ENCODE data around the gene KCND1. TPM values are rescaled to one million over a fixed set of nuclear protein-coding genes. Genes with fewer than 3 reads are reported as not detected.

KCND1 gene
- total RNA-seq, 1 donor = 0.36 TPM

GRCh38 chrX:48945517-48946348 lies 25.9 kb downstream of the KCND1 start:
- peak; percentile 94 for DNase-seq (ENCODE audit: insufficient read length, low spot score, missing footprints)
- peak; percentile 93 for TF ChIP-seq CTCF (IDR thresholded peaks at IDR 0.05; ENCODE audit: extremely low read depth, low read depth, low read length)
- Histone ChIP-seq H3K36me3 (ENCODE audit: insufficient read depth, low read length) (peaks cover 13% of the 10 kb centered on the region), H4K20me1 (ENCODE audit: insufficient read depth, low read length) (peaks cover 21% of the 10 kb centered on the region), H3K27ac (ENCODE audit: low read depth, low read length) (no peak overlapping the region), H2AFZ (ENCODE audit: low read length) (no peak overlapping the region), H3K4me3 (ENCODE audit: insufficient read depth, low read length) (no peak overlapping the region), H3K9me3 (ENCODE audit: low read depth, low read length) (no peaks in the 10 kb centered on the region), H3K4me1 (ENCODE audit: insufficient read depth, low read length) (no peaks in the 10 kb centered on the region), H3K79me2 (ENCODE audit: insufficient read depth, low read length) (peaks cover 75% of the 10 kb centered on the region), H3K4me2 (ENCODE audit: insufficient read depth, low read length) (no peak overlapping the region), H3K27me3 (ENCODE audit: insufficient read depth, low read length) (no peaks in the 10 kb centered on the region)

- Histone ChIP-seq H3K27ac (ENCODE audit: low read depth, low read length) (no peak overlapping the region), H3K9me3 (ENCODE audit: low read depth, low read length) (no peaks in the 10 kb centered on the region), H3K36me3 (ENCODE audit: insufficient read depth, low read length) (peaks cover 25% of the 10 kb centered on the region), H3K79me2 (ENCODE audit: insufficient read depth, low read length) (peaks cover 81% of the 10 kb centered on the region), H3K4me1 (ENCODE audit: insufficient read depth, low read length) (peaks cover 3% of the 10 kb centered on the region), H4K20me1 (ENCODE audit: insufficient read depth, low read length) (peaks cover 36% of the 10 kb centered on the region), H3K4me2 (ENCODE audit: insufficient read depth, low read length) (no peak overlapping the region), H3K27me3 (ENCODE audit: insufficient read depth, low read length) (no peaks in the 10 kb centered on the region), H3K4me3 (ENCODE audit: insufficient read depth, low read length) (no peak overlapping the region), H2AFZ (ENCODE audit: low read length) (no peak overlapping the region)
- TF ChIP-seq CTCF (IDR thresholded peaks at IDR 0.05; ENCODE audit: extremely low read depth, low read depth, low read length) = no peak
- DNase-seq (ENCODE audit: insufficient read length, low spot score, missing footprints) = no peak
These were observed 28.7 kb downstream of the KCND1 start for GRCh38 chrX:48942895-48943294.

DNA sequence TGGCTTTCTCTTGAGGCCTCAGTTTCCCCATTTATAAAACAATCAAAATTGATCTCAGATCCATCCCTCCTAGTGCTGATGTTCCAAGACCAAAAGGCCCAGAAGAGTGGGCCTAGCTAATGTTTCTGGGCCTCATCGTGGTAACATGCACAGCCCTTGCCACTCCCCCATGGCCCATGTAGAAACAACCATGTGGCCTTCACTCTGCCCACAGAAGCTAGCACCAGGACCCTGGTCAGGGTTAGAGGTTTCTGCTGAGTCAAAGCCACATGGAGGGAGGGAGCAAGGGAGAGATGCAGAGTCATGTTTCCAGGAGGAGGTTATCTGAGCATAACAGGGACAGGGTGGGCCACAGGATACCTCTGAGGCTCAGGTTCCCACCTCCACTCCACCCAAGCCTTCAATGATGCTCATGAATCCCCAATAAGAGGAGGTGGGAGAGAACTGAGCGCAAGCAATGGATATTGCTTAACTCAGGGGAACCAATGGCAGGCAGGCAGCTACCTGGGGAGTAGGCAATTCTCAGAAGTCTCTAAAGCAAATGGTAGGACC lies 31.2 kb downstream of the KCND1 start:
- Histone ChIP-seq H3K4me3 (ENCODE audit: insufficient read depth, low read length) (no peak overlapping the region), H3K9me3 (ENCODE audit: low read depth, low read length) (no peaks in the 10 kb centered on the region), H3K27me3 (ENCODE audit: insufficient read depth, low read length) (no peaks in the 10 kb centered on the region), H3K27ac (ENCODE audit: low read depth, low read length) (no peak overlapping the region), H2AFZ (ENCODE audit: low read length) (no peak overlapping the region), H3K79me2 (ENCODE audit: insufficient read depth, low read length) (peaks cover 79% of the 10 kb centered on the region), H3K4me2 (ENCODE audit: insufficient read depth, low read length) (no peak overlapping the region), H3K36me3 (ENCODE audit: insufficient read depth, low read length) (peaks cover 25% of the 10 kb centered on the region), H4K20me1 (ENCODE audit: insufficient read depth, low read length) (peaks cover 34% of the 10 kb centered on the region), H3K4me1 (ENCODE audit: insufficient read depth, low read length) (peaks cover 7% of the 10 kb centered on the region)
- peak; percentile 72 for DNase-seq (ENCODE audit: insufficient read length, low spot score, missing footprints)
- TF ChIP-seq CTCF (IDR thresholded peaks at IDR 0.05; ENCODE audit: extremely low read depth, low read depth, low read length) = no peak

- Histone ChIP-seq H3K9me3 (ENCODE audit: low read depth, low read length) (no peaks in the 10 kb centered on the region), H3K36me3 (ENCODE audit: insufficient read depth, low read length) (peaks cover 31% of the 10 kb centered on the region), H3K4me1 (ENCODE audit: insufficient read depth, low read length) (peaks cover 7% of the 10 kb centered on the region), H3K27ac (ENCODE audit: low read depth, low read length) (peak overlapping the region; percentile 20), H3K4me3 (ENCODE audit: insufficient read depth, low read length) (no peak overlapping the region), H3K4me2 (ENCODE audit: insufficient read depth, low read length) (no peak overlapping the region), H4K20me1 (ENCODE audit: insufficient read depth, low read length) (peaks cover 34% of the 10 kb centered on the region), H2AFZ (ENCODE audit: low read length) (no peak overlapping the region), H3K27me3 (ENCODE audit: insufficient read depth, low read length) (no peaks in the 10 kb centered on the region), H3K79me2 (ENCODE audit: insufficient read depth, low read length) (peaks cover 73% of the 10 kb centered on the region)
- no peak for DNase-seq (ENCODE audit: insufficient read length, low spot score, missing footprints)
- no peak for TF ChIP-seq CTCF (IDR thresholded peaks at IDR 0.05; ENCODE audit: extremely low read depth, low read depth, low read length)
These were observed 32.0 kb downstream of the KCND1 start for GRCh38 chrX:48939524-48940228.
